Measurements from ENCODE around the gene SRD5A2. TPM values are rescaled to one million over a fixed set of nuclear protein-coding genes. Genes with fewer than 3 reads are reported as not detected.

Gene SRD5A2
- total and polyA plus RNA-seq, 2 of the 8 experiments (the other 6 are each of a cell fraction or from before 2014, with no cell fraction given) = 0.02 TPM; not detected in 1

DNA sequence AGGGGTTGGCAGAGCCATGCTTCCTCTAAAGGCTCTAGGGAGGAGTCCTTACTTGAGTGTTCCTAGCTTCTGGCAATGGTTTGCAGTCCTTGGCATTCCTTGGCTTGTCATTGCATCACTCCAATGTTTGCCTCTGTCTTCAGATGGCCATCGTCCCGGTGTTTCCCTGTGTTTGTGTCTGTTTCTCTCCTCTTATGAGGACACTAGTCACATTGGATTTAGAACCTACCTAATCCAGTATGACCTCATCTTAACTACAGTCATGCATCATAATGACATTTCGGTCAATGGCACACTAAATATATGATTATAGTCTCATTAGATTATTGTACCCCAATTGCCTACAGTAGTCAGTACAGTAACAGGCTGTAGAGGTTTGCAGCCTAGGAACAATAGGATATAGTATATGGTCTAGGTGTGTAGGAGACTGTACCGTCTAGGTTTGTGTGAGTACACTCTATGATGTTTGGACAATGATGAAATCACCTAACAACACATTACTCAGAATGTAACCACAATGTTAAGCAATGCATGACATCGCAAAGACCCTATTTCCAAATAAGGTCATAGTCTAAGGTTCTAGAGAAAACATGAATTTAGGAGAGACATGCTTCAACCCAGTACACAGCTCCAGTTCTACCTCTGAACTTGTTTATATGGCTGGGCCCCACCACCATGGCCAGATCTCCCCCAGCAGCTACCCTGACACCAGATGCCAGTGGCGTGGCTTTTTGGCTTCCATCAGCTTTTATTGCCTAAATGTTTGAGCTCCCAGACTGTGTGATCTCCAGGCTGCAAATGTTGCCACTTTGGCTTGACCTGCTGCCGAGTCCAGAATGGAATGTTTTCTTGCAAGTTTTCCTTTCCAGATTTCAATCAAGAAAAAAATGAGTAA, 22.1 kb downstream of the SRD5A2 start (continued):
- TF ChIP-seq, protein P1, sequence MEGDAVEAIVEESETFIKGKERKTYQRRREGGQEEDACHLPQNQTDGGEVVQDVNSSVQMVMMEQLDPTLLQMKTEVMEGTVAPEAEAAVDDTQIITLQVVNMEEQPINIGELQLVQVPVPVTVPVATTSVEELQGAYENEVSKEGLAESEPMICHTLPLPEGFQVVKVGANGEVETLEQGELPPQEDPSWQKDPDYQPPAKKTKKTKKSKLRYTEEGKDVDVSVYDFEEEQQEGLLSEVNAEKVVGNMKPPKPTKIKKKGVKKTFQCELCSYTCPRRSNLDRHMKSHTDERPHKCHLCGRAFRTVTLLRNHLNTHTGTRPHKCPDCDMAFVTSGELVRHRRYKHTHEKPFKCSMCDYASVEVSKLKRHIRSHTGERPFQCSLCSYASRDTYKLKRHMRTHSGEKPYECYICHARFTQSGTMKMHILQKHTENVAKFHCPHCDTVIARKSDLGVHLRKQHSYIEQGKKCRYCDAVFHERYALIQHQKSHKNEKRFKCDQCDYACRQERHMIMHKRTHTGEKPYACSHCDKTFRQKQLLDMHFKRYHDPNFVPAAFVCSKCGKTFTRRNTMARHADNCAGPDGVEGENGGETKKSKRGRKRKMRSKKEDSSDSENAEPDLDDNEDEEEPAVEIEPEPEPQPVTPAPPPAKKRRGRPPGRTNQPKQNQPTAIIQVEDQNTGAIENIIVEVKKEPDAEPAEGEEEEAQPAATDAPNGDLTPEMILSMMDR (IDR thresholded peaks at IDR 0.05; ENCODE audit: control extremely low read depth in 1 of 3, insufficient read depth in 1 of 3, low read depth in 1 of 3, low read length in 3 of 3) = no peak
- no peak for TF ChIP-seq TAF1 (IDR thresholded peaks at IDR 0.05; ENCODE audit: low read depth, low read length)
- TF ChIP-seq CBX5 (IDR thresholded peaks at IDR 0.05; ENCODE audit: low read depth, low read length) = no peak
- TF ChIP-seq KDM4A (IDR thresholded peaks at IDR 0.05; ENCODE audit: low read depth, low read length, severe bottlenecking) = no peak
- TF ChIP-seq SRF (IDR thresholded peaks at IDR 0.05; ENCODE audit: low read depth, low read length) = no peak

Data from H1 (cell line).